C4-2B (cell line): ENCODE results near the gene CA11.

Experiments used
- CTCF ChIP-seq: fragments of 450-650 bp; conservative IDR thresholded peaks from 2 replicates; pipeline ENCODE4 v1.5.1; 2017; ENCODE audit warnings: mild to moderate bottlenecking
- ZFX ChIP-seq: fragments of 450-650 bp; IDR thresholded peaks from 2 replicates; pipeline ENCODE4 v1.6.1; 2017

- TF ChIP-seq CTCF (no peak), ZFX (no peak)
These were observed 18.1 kb downstream of the CA11 start for GRCh38 chr19:48627865-48628314.
